B cell (primary cell): ENCODE results near the gene PLK3. TPM values are rescaled to one million over a fixed set of nuclear protein-coding genes. Genes with fewer than 3 reads are reported as not detected.

ENCODE experiments used
- ATAC-seq: fragments of 200-7000 bp; cut with Tn5 transposase; one replicate; pipeline ENCODE4 v1.10.0; 2021; ENCODE audit warnings: low read depth, mild to moderate bottlenecking, moderate number of reproducible peaks, moderate library complexity
- CTCF ChIA-PET: fragments of 350-600 bp; sonication (Branson Sonifier 250); formaldehyde crosslinking; loops from one replicate; lab custom pipeline; 2021; ENCODE audit warnings: antibody characterized with exemption, inconsistent platforms; lab: Charles Lee
- POLR2A ChIA-PET: fragments of 350-600 bp; sonication (Branson Sonifier 250); formaldehyde crosslinking; loops from one replicate; lab custom pipeline; 2021; ENCODE audit warnings: antibody characterized with exemption; lab: Charles Lee
- DNase-seq: peaks from one replicate; pipeline ENCODE4 v3.0.0; 2013
- H2AFZ ChIP-seq: 2 replicates; pipeline ENCODE4 v1.6.1; 2012; ENCODE audit warnings: mild to moderate bottlenecking, low read depth, low read length; ENCODE audit not compliant: insufficient read depth, poor library complexity, severe bottlenecking
- H3K27ac ChIP-seq, 2 donors: 1 replicate in 1 of 2; 2 replicates in 1 of 2; pipeline ENCODE4 v1.5.1; 2012 to 2013; ENCODE audit warnings: low read length in 2 of 2, mild to moderate bottlenecking in 2 of 2, moderate library complexity in 1 of 2
- H3K27me3 ChIP-seq, 4 experiments: fragments of 200-600 bp in 1 of 4; sonication (generic) in 1 of 4; replicated peaks in 1 of 4; 1 replicate in 2 of 4; 2 replicates in 2 of 4; pipeline versions ENCODE4 v1.6.1 to v1.7.0; 2013 to 2016; ENCODE audit warnings: low read length in 3 of 4, mild to moderate bottlenecking in 2 of 4, mixed read lengths in 1 of 4, moderate library complexity in 1 of 4; ENCODE audit not compliant: insufficient read depth in 4 of 4, control insufficient read depth in 3 of 4; ENCODE audit errors: control extremely low read depth in 1 of 4
- H3K36me3 ChIP-seq, 2 experiments: replicated peaks in 1 of 2; 1 replicate in 1 of 2; 2 replicates in 1 of 2; pipeline versions ENCODE4 v1.6.1 to v1.7.1; 2013; ENCODE audit warnings: low read length in 1 of 2; ENCODE audit not compliant: insufficient read depth in 2 of 2, control insufficient read depth in 1 of 2; ENCODE audit errors: control extremely low read depth in 1 of 2, extremely low read depth in 1 of 2
- H3K4me1 ChIP-seq, 2 donors: fragments of 200-600 bp in 1 of 2; sonication (generic) in 1 of 2; 1 replicate in 1 of 2; 2 replicates in 1 of 2; pipeline versions ENCODE4 v1.5.1 to v1.6.1; 2013 to 2017; ENCODE audit warnings: low read length in 2 of 2; ENCODE audit not compliant: control insufficient read depth in 2 of 2, insufficient read depth in 2 of 2
- H3K4me2 ChIP-seq: replicated peaks from 2 replicates; pipeline ENCODE3; 2012; ENCODE audit warnings: mild to moderate bottlenecking, low read depth, low read length; ENCODE audit not compliant: poor library complexity, severe bottlenecking
- H3K4me3 ChIP-seq, 5 experiments: fragments of 200-600 bp in 1 of 5; sonication (generic) in 1 of 5; 1 replicate in 3 of 5; 2 replicates in 2 of 5; pipeline versions ENCODE4 v1.5.1 to v1.7.0; 2011 to 2016; ENCODE audit warnings: low read length in 4 of 5, mild to moderate bottlenecking in 4 of 5, low read depth in 2 of 5, control low read depth in 1 of 5, moderate library complexity in 1 of 5; ENCODE audit not compliant: insufficient read depth in 1 of 5; ENCODE audit errors: control extremely low read depth in 1 of 5, extremely low read depth in 1 of 5
- H3K79me2 ChIP-seq: fragments of 200-600 bp; sonication (generic); one replicate; pipeline ENCODE4 v1.6.0; 2016; ENCODE audit warnings: low read length; ENCODE audit not compliant: control insufficient read depth, insufficient read depth
- H3K9ac ChIP-seq: fragments of 200-600 bp; sonication (generic); 2 replicates; pipeline ENCODE4 v1.6.1; 2017; ENCODE audit warnings: mild to moderate bottlenecking, low read length, moderate library complexity
- H3K9me3 ChIP-seq, 3 donors: one replicate each; pipeline versions ENCODE4 v1.6.1 to v1.7.1; 2013; ENCODE audit warnings: low read length in 2 of 3; ENCODE audit not compliant: control insufficient read depth in 2 of 3, insufficient read depth in 1 of 3; ENCODE audit errors: control extremely low read depth in 1 of 3
- H4K20me1 ChIP-seq: 2 replicates; pipeline ENCODE4 v1.6.0; 2012; ENCODE audit warnings: mild to moderate bottlenecking, low read length; ENCODE audit not compliant: insufficient read depth, control insufficient read depth, poor library complexity, severe bottlenecking
- H3K27ac Mint-ChIP-seq: one replicate; pipeline ENCODE4 v1.8.0; 2021; ENCODE audit warnings: mixed read lengths
- H3K27me3 Mint-ChIP-seq: one replicate; pipeline ENCODE4 v1.8.0; 2021; ENCODE audit warnings: mixed read lengths
- H3K4me1 Mint-ChIP-seq: one replicate; pipeline ENCODE4 v1.8.0; 2021; ENCODE audit warnings: mixed read lengths
- H3K4me3 Mint-ChIP-seq: one replicate; pipeline ENCODE4 v1.8.0; 2021; ENCODE audit warnings: mixed read lengths
- H3K9me3 Mint-ChIP-seq: one replicate; pipeline ENCODE4 v1.8.0; 2022; ENCODE audit warnings: mixed read lengths; ENCODE audit not compliant: insufficient read depth
- EZH2 ChIP-seq: IDR thresholded peaks from 2 replicates; pipeline ENCODE4 v1.6.1; 2012; ENCODE audit warnings: borderline replicate concordance, low read depth, mild to moderate bottlenecking, moderate library complexity, low read length; ENCODE audit not compliant: insufficient read depth, poor library complexity, severe bottlenecking
- WGBS: methylation state at CpG from one replicate; pipeline ENCODE4 v1.1.5; 2013; ENCODE audit warnings: missing lambda C conversion rate; ENCODE audit not compliant: insufficient coverage; 5-methylcytosine and 5-hydroxymethylcytosine counted together
- intact Hi-C: fragments of 100-400 bp; cut with micrococcal nuclease; formaldehyde crosslinking; loops from one replicate; pipeline ENCODE4 v1.10.0; 2022
- polyA plus RNA-seq: library from polyadenylated mRNA; depleted of rRNA; stranded (reverse); fragments of >200 nt; gene quantifications from 2 replicates; pipeline ENCODE4 v1.2.3, GENCODE V29; 2012
- total RNA-seq, 2 donors: library from RNA; stranded (reverse); fragments of 120-200 nt in 1 of 2; gene quantifications; 1 replicate in 1 of 2; 2 replicates in 1 of 2; pipeline versions ENCODE4 v1.2.3 to v1.2.4, GENCODE V29; 2013 to 2022
- TF ChIP-seq, protein P1 (sequence below): fragments of 200-600 bp; IDR thresholded peaks from one replicate; pipeline ENCODE4 v1.8.0; 2022; ENCODE audit warnings: antibody characterized with exemption, mild to moderate bottlenecking

The PLK3 gene
- total and polyA plus RNA-seq, 2 donors (not counting 1 experiment from before 2014, with no cell fraction given): 35.9 to 93.5 TPM

DNA sequence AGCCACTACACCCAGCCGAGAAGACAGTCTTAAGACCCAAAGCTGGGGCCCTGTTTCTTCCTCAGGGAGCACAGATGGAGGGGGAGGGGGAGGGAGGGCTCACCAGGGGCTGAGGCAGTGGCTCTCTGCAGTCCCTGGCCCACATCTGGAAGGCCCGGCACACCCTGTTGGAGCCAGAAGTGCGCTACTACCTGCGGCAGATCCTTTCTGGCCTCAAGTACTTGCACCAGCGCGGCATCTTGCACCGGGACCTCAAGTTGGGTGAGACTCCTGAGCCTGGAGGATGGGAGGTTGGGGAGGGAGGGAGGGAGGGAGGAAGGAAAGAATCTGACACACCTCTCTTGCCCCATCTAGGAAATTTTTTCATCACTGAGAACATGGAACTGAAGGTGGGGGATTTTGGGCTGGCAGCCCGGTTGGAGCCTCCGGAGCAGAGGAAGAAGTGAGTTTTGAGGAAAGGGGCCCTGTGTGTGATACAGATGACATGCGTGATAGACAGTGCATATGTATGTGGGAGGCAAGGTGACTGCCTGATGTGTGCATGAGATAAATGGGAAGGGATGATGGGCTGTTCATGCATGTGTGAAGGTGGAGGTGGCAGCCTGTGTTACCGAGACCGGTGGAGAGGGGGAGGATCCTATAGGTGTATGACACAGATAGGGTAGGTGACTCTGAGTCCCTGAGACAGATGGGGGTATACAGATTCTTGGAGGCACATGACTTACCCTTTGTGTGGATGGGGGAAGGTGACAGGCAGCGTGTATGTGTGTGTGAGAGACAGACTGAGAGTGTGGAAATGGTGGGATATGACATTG lies 1.5 kb downstream of the PLK3 start:
- peak overlapping the region; percentile 70 for H3K4me3 Mint-ChIP-seq
- no peak for TF ChIP-seq EZH2
- TF ChIP-seq, protein P1, sequence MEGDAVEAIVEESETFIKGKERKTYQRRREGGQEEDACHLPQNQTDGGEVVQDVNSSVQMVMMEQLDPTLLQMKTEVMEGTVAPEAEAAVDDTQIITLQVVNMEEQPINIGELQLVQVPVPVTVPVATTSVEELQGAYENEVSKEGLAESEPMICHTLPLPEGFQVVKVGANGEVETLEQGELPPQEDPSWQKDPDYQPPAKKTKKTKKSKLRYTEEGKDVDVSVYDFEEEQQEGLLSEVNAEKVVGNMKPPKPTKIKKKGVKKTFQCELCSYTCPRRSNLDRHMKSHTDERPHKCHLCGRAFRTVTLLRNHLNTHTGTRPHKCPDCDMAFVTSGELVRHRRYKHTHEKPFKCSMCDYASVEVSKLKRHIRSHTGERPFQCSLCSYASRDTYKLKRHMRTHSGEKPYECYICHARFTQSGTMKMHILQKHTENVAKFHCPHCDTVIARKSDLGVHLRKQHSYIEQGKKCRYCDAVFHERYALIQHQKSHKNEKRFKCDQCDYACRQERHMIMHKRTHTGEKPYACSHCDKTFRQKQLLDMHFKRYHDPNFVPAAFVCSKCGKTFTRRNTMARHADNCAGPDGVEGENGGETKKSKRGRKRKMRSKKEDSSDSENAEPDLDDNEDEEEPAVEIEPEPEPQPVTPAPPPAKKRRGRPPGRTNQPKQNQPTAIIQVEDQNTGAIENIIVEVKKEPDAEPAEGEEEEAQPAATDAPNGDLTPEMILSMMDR: no peak
- Histone ChIP-seq H4K20me1 (no peaks in the 10 kb centered on the region), H2AFZ (no peak overlapping the region), H3K4me3 (peak overlapping the region in 1 of 5 experiments; percentile 51), H3K4me2 (peak overlapping the region; percentile 100), H3K9ac (no peak overlapping the region), H3K79me2 (peaks cover 5% of the 10 kb centered on the region), H3K27me3 (no peaks in the 10 kb centered on the region), H3K36me3 (peaks cover 0 to 20% of the 10 kb centered on the region in 2 experiments), H3K27ac (peak overlapping the region in 1 of 2 donors; percentile 54), H3K9me3 (peaks cover 0 to 3% (median 0%) of the 10 kb centered on the region in 3 donors), H3K4me1 (peaks cover 16 to 41% of the 10 kb centered on the region in 2 donors)
- H3K4me1 Mint-ChIP-seq: peaks cover 34% of the 10 kb centered on the region
- no peaks in the 10 kb centered on the region for H3K27me3 Mint-ChIP-seq
- ATAC-seq (no peak), DNase-seq (peak; percentile 39)
- intact Hi-C loops: loop anchor here (2.0 kb wide), 6 partner anchors 15 to 689 kb away; partner anchors contain the start of genes KIF2C, RNU5D-1, TESK2 and UROD
- ChIA-PET POLR2A (interaction anchor here (1.0 to 2.6 kb wide), 5 partner anchors 8 to 80 kb away, joined by 4 to 61 read pairs (median 14); no protein-coding TSS in a partner anchor), CTCF (interaction anchor here (0.6 to 4.2 kb wide), 4 partner anchors 7 to 26 kb away, joined by 3 to 70 read pairs (median 42); partner anchors contain the start of genes BEST4, BTBD19 and RPS8)
- WGBS: 62% methylated on average over 8 of the region's 13 CpGs
- no peaks in the 10 kb centered on the region for H3K9me3 Mint-ChIP-seq
- H3K27ac Mint-ChIP-seq: peak overlapping the region; percentile 16
